ENCODE data around the gene LCA5L.

- no peak for TF ChIP-seq CTCF (conservative IDR thresholded peaks at IDR 0.05; ENCODE audit: low read length)
- TF ChIP-seq EZH2phosphoT487 (IDR thresholded peaks at IDR 0.05; ENCODE audit: borderline replicate concordance, low read depth, low read length) = no peak
Observed at GRCh38 chr21:39481886-39482285, 36.3 kb upstream of the LCA5L start.

All from OCI-LY7 (cell line).